Inferior parietal cortex (tissue), 1 donor: ENCODE results near the gene GAGE10.
"Not testable (repeated sequence)": the region's sequence is repeated elsewhere in the genome, so short reads cannot be mapped to it uniquely, and the experiment has no call there.

Source experiments
- DNase-seq: peaks from one replicate; pipeline ENCODE4 v3.0.0-alpha.2; 2016; ENCODE audit errors: extremely low spot score

The GAGE10 gene

GRCh38 chrX:49276207-49276606 lies 27.2 kb upstream of the GAGE10 start:
- DNase-seq, result no peak

DNA sequence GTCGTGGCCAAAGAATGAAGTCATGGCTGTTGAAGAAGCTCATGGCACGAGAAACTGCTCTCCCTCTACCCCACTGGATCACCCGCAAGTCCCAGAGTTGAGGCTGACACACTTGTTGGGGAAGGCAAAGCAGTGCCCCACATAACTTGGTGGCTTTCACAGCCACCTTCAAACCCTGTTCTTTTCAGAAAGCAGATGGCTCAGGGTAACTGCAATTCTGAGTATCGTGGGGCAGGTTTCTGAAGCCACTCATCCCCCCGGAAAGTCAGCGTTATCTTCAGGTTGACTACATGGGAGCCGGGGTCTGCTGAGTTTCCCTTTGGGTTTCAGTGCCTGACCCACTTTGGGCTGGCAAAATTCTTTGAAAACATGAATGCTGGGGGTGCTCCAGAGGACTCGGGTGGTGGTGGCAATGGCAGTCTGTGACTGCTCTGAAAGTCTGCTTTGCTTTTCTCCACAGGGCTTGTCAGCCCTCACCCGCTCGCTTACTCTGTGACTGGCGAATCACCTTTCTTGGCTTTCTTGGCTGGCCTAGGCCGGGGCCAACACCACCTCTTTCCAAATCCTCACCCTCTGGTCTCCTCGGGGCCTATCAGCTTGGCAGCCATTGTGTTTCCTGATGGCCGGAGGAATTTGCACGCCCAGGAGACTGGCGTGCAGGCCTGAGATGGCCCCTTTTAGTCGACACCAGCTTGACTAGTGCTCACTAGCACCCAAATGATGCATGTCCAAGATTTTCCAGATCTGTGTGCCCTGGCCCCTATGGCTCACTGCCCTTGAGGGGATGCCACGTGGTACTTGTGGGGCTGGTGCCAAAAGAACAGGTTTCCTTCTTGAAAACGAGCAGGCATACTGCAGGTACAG lies 26.5 kb upstream of the GAGE10 start:
- no peak for DNase-seq

- no peak for DNase-seq
Measured at GRCh38 chrX:49277535-49277830, 26.0 kb upstream of the GAGE10 start.

- DNase-seq, result no peak
Measured at GRCh38 chrX:49278081-49278480, 25.4 kb upstream of the GAGE10 start.

DNA sequence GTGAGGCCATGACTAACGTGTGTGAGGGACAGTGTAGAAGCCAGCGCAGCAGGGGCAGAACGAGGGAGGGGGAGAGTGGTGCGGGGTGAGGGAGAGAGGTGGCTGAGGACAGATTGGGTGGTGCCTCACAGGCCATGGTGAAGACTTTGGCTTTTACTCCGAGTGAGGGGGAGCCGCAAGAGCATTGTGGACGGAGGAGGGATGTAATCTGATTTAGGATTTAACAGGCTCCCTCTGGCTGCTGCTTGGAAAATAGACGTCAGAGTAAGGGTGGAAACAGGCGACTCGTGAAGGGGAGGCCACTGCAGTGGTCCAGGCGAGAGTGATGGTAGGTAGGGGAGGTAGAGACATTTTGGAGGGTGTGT lies 20.8 kb upstream of the GAGE10 start:
- DNase-seq, result peak; percentile 19

DNA sequence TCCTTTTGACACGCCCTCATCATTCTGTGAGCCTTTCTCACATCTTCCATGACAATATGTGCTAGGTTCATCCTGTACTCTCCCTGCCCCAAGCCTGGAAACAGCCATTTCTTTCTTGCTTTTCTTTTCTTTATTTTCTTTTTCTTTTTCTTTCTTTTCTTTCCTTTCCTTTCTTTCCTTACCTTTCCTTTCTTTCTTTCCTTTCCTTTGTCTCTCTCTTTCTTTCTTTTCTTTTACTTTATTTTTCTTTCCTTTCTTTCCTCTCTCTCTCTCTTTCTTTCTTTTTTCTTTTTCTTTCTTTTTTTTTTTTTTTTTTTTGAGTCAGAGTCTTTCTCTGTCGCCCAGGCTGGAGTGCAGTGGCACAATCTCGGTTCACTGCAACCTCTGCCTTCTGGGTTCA lies 19.2 kb upstream of the GAGE10 start:
- no peak for DNase-seq

DNA sequence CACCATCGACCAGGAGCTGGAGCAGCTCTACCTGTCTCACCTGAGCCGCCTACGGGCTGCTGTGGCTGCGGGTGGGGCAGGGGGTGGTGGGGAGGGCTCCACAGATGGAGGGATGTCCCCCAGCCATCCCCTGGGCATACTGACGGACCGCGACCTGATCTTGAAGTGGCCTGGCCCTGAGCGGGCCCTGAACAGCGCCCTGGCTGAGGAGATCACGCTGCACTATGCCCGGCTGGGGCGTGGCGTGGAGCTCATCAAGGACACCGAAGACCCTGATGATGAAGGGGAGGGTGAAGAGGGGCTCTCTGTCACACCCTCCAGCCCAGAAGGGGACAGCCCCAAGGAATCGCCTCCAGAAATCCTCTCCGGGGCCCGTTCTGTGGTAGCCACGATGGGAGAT lies 17.3 kb upstream of the GAGE10 start:
- no peak for DNase-seq

- DNase-seq, result no peak
Measured at GRCh38 chrX:49286581-49286980, 16.9 kb upstream of the GAGE10 start.

- DNase-seq, result no peak
Measured at GRCh38 chrX:49287665-49288064, 15.8 kb upstream of the GAGE10 start.

GRCh38 chrX:49290215-49290614 lies 13.2 kb upstream of the GAGE10 start:
- DNase-seq, result no peak

DNA sequence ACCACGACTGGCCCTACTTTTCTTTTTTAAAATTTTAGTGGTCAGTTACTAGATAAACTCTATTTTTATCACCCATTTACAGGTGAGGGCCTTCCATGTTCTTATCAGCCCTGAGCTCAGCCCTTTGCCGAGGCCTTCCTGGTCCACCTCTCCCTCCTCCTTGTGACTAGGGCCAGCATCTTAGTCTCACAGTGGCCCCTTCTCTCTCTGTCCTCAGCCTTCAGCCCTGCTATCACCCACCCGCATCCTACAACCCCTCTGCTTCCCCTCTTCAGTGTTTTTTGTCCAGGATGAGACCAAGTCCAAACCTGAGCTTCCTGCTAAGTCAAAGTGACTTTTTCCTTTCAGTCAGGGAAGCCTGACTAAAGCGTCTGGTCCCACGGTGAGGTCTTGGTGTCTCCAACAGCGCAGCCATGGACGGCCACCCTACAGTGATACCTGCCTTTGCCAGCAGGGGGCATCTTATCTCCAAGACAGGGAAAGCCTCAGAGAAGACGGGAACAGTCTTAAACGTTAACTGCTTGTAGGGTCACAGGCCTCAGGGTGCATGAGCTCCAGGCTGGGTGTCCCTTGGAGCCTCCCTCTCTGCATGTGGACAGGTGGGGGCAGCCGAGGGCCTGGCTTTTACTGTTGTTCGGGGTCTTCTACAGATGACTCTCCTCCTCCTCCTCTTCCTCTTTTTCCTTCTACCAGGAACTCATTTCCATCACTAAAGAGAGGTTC lies 11.7 kb upstream of the GAGE10 start:
- DNase-seq, result peak; percentile 65

- no peak for DNase-seq
Measured at GRCh38 chrX:49292400-49293362, 10.8 kb upstream of the GAGE10 start.

GRCh38 chrX:49299293-49299692 lies 4.2 kb upstream of the GAGE10 start:
- DNase-seq, result not testable (repeated sequence)

GRCh38 chrX:49300703-49301102 lies 2.7 kb upstream of the GAGE10 start:
- no peak for DNase-seq

- not testable (repeated sequence) for DNase-seq
Measured at GRCh38 chrX:49307775-49308174, 4.3 kb downstream of the GAGE10 start.

DNA sequence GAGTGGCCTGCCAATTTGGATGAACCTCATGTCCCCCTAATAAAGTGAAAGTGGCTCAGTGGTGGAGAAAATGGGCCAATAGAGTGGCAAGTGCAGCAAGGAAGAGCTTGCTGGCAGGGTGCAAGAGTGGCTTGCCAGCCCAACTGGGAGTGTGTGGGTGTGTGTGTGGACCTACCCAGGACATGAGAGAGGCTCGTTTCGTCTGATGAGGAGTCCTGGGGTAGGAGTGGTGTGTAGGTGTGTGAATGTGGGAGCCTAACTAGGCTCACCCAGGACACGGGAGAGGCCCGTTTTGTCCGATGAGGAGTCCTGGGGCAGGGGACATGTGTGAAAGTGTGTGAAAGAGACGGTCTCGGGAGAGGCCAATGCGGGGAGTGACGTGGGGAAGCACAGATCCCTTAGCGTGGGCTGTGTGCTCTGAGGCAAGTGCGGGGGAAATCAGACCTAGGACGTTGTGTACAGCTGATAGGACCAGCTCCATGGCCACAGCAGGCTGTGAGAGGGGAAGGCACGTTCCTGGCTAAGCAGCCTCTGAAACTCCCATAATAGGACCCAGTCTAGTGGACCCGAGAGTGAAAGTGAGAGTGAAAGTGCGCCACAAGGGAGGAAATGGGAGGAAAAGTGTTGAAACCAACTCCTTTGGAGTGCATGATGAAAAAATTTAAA lies 5.3 kb downstream of the GAGE10 start:
- DNase-seq, result no peak

DNA sequence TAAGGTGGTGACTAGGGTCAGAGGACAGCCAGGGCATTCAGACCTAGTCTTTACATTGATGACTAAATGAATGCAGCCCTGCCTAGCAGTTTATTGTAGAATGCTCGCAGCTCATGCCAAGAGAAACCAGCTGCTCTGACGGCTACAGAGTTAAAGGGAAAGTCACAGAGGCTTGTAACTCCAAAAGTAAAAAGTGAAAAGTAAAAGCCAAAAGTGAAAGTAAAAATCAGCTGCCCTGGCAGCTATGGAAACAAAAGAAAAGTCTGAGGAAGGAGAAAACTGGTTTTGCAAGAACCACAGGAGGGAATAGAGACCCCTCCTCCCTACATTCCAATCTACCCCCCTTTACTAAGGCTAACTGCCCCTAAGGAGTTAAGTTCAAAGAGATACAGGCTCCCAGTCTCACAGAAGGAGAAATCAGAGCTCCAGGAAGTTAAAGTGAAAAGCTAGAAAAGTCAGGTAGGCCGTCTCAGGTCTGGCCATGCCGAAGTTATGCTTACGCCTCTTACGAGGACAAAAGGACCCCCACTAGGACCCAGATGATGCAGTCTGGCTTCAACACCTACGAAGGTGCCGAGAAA lies 6.0 kb downstream of the GAGE10 start:
- DNase-seq, result no peak

GRCh38 chrX:49310371-49310770 lies 6.9 kb downstream of the GAGE10 start:
- DNase-seq, result no peak

DNA sequence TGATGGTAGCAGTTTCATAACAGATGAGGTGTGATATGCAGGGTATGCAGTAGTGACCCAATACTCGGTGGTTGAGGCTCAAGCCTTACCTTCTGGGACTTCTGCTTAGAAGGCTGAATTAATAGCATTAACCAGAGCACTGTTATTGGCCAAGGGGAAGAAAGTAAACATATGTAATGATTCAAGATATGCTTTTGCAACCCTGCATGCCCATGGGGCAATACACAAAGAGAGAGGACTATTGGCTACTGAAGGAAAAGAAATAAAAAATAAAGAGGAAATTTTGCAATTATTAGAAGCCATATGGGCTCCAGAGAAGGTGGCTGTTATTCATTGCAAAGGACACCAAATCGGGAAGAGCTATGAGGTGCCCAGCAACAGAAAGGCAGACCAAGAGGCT lies 8.7 kb downstream of the GAGE10 start:
- no peak for DNase-seq

DNA sequence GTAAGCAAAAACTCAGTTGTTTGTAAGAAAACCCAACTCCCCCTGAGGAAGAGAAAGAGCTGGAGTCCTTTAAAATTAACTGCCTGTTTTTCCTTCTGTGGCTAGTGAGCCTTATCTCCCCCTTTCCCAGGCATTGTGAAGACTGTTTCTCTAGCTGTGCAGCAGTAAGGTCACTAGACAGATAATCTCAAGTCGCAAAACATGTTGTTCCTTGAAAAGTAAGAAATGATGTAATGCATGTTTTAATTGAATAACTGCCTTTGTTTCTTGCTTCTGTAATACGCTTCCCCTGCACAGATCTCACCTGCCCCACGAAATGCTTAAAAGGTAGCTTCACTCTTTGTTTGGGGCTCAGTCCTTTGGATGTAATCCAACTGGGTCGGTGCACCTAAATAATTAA lies 12.6 kb downstream of the GAGE10 start:
- no peak for DNase-seq

- not testable (repeated sequence) for DNase-seq
Measured at GRCh38 chrX:49321737-49322136, 18.3 kb downstream of the GAGE10 start, which contains the start of gene GAGE12J. TSS of gene GAGE12J (plus strand) at chrX:49322037. CDS start at chrX:49323194, 1,157 bp downstream.
